NCI-H446 (cell line): ENCODE data around the gene SLC47A2.
"Not testable (repeated sequence)": the region's sequence is repeated elsewhere in the genome, so short reads cannot be mapped to it uniquely, and the experiment has no call there.

Experiments
- DNase-seq, 2 experiments: peaks; one replicate each; lab custom pipeline; 2025; lab: John Stamatoyannopoulos, UW

The SLC47A2 gene, protein sequence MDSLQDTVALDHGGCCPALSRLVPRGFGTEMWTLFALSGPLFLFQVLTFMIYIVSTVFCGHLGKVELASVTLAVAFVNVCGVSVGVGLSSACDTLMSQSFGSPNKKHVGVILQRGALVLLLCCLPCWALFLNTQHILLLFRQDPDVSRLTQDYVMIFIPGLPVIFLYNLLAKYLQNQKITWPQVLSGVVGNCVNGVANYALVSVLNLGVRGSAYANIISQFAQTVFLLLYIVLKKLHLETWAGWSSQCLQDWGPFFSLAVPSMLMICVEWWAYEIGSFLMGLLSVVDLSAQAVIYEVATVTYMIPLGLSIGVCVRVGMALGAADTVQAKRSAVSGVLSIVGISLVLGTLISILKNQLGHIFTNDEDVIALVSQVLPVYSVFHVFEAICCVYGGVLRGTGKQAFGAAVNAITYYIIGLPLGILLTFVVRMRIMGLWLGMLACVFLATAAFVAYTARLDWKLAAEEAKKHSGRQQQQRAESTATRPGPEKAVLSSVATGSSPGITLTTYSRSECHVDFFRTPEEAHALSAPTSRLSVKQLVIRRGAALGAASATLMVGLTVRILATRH

GRCh38 chr17:19716108-19717030, at the start of gene SLC47A2:
Gene SLC47A2, minus strand, starts transcription at chr17:19716584. Its CDS starts 29 bp downstream, at chr17:19716555.
- DNase-seq: no peak

GRCh38 chr17:19766016-19766415, 49.6 kb upstream of the SLC47A2 start:
- no peak for DNase-seq

- not testable (repeated sequence) for DNase-seq
These were observed 47.6 kb upstream of the SLC47A2 start for GRCh38 chr17:19763991-19764390.

GRCh38 chr17:19763416-19763815, 47.0 kb upstream of the SLC47A2 start:
- no peak for DNase-seq

- DNase-seq: peak; percentile 52 to 70
These were observed 46.2 kb upstream of the SLC47A2 start for GRCh38 chr17:19762515-19762961.

GRCh38 chr17:19760746-19761145, 44.4 kb upstream of the SLC47A2 start:
- no peak for DNase-seq

GRCh38 chr17:19759568-19760549, 43.5 kb upstream of the SLC47A2 start:
- no peak for DNase-seq

DNA sequence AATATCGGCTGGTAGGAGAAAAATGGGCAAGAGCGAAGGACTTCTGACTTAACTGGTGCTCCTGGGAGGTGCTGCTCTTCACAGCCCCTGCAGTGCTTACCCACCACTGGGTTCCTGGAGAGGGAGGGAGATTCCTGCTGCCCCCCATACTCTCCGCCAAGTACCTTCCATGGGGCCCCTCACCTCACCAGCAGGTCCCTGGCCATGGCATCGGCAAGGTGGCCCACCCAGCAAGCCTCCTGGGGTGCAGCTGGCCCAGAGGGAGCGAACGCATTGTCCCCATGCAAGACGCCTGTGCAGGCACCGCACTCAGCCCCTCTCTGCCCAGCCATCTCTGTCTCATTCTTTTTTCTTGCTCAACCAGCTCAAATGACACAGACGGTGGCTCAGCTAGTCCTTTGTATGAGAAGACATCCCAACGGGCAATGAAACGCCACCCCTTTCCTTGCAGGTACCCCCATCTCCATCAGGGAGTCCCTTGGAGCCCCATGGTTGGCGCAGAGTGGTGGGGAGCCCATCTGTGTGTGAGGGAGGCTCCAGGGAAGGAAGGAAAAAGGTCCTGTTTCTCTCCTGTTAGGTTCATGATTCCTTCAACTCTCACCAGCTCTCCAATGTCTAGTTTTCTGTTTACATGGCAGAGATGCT, 41.3 kb upstream of the SLC47A2 start:
- no peak for DNase-seq

DNA sequence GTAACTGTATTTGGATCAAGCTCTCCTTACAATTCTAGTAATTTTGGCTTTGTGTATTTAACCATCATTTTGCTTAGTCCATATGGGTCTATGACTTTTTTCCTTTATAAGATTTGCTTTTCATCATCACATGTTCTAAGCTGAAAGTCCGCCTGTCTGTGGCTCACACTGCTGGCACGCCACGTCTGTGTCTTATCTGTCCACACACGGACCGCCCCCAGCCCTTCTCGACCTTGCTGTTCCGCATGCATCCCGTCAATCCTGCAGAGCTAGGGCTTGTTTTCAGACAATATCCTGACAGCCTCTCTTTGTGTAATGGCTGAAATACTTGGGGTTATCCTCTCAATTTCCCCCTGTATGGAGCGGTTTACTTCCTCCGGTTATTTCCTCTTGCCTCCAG, 40.2 kb upstream of the SLC47A2 start:
- DNase-seq: no peak

DNA sequence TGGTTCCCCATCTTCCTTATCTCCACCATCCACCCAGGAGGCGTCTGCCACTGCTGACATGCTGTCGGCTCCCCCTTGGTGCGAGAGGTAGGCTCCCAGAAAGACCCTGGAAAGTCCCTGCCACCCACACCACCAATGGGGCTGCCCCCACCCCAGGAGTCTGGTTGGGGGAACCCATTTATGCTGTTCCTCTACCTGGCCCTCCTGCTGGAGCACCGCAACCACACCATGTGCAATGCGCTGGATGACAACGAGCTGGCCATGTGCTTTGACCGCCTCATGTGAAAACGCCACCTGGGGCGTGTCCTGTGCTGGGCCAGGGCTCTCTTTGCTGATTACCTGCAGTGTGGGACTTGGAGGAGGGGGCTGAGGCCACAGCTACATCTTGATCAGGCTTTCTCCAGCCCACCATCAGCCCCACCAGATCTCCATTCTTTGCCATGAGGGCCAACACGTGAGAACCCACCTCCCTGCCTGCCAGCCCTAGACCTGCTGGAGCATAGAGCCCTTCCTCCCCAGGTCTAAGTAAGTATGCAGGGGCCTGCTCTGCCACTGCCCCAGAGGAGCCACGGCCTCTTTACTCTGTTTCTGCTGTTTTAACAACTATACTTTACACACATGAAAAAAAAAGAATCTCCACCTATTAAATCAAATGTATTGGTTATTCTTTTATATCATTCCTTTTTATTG, 39.6 kb upstream of the SLC47A2 start:
- DNase-seq: no peak

- DNase-seq: no peak
These were observed 39.0 kb upstream of the SLC47A2 start for GRCh38 chr17:19755392-19755791.

DNA sequence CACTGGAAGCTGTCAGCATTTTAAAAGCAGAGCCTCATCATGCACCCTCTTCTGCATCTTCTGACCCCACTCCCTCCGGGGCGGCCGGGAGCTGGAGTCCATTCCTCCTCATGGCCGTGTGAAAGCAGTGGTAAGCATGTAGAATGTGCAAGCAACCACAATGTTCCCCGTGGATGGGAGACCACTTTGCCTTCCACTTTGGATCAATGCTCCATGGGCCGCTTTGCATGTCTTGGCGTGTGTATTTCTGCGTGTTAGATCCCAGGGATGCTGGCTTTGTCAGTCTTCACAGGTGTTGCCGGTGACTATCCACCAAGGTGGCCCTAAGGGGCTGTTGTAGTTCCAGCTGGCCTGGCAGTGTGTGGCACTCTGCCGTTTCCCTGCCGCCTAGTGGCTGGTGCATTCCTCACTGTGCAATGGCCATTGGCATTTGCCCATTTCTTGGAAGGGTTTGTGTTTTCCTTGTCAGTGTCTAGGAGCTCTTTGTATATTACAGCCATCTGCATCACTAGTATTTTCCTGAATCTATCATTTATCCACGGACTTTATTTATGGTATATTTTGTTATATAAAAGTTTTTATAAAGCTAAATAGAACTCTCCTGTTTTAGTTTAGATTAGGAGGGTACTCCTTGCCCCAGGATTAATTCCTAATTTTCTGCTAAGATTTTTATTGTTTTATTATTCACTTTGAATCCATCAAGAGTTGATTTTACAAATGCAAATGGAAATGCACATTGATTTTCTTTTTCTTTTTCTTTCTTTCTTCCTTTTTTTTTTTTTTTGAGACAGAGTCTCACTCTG, 37.5 kb upstream of the SLC47A2 start:
- peak; percentile 10 to 55 for DNase-seq

- DNase-seq: peak; percentile 38 to 61
These were observed 36.7 kb upstream of the SLC47A2 start for GRCh38 chr17:19753051-19753509.

GRCh38 chr17:19752216-19753050, 36.0 kb upstream of the SLC47A2 start:
- no peak for DNase-seq

DNA sequence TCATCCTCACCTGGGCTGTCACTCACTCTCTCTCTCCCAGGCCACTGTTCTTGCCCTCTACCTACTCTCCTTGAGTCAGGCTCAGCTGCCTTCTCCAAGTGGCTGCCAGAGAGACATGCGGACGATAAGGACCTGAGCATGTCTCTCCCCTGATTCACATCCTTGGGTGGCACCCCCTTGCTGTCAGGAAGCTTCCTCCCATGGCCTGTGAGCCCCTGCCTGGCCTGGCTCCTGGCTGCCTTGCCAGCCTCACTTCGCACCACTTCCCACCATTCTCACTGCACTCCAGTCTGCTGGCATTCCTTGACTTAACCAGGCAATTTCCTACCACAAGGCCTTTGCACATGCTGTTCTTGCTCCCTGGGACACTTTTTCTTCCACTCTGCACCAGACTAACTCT, 34.5 kb upstream of the SLC47A2 start:
- no peak for DNase-seq

- no peak for DNase-seq
These were observed 33.7 kb upstream of the SLC47A2 start for GRCh38 chr17:19750020-19750572.

DNA sequence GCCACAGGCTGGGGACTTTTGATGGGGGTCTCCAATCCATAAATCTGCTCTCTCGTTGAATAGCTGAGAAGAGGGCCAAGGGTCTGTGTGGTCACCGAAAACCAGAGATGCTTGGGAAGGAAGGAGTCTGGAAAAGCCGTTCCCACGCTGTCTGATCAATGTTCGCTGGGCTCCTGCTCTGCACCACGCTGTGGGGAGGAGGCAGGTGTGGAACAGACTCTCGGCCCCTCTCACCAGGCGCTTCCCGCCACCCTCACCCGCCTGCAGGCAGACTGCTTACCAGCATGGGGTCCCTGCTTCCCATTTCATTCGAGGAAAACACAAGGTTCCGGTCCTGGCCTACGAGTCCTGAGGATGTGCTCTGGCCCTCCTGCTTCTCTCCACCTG, 32.4 kb upstream of the SLC47A2 start:
- DNase-seq: no peak
